HepG2 (cell line): Measurements from ENCODE around the gene EI24. TPM values are rescaled to one million over a fixed set of nuclear protein-coding genes. Genes with fewer than 3 reads are reported as not detected.

Source experiments
- ATAC-seq: fragments of 200-7000 bp; cut with Tn5 transposase; 3 replicates; pipeline ENCODE4 v1.9.1; 2020; ENCODE audit warnings: mild to moderate bottlenecking, moderate library complexity
- BruUV-seq: library from RNA; stranded (reverse); fragments of 400-500 nt; replicated peaks from 2 replicates; lab custom pipeline; 2021; lab: Mats Ljungman, UMichigan
- CTCF ChIA-PET: fragments of 300-600 bp; formaldehyde crosslinking; extraction: SDS; loops from one replicate; lab custom pipeline; 2021; ENCODE audit warnings: low total read pairs, inconsistent platforms, low intra/inter-chr PET ratio; lab: Yijun Ruan, JAX
- POLR2A ChIA-PET: fragments of 350-600 bp; sonication (Branson Sonifier 250); formaldehyde crosslinking; loops from one replicate; lab custom pipeline; 2020; ENCODE audit warnings: antibody characterized with exemption, inconsistent platforms; lab: Yijun Ruan, JAX
- DNase-seq: peaks from one replicate; pipeline ENCODE4 v3.0.0-alpha.2; 2015; ENCODE audit warnings: low spot score
- FAIRE-seq: peaks from 3 replicates; lab custom pipeline; 2011; peaks lifted over from hg19 to GRCh38; lab: Jason Lieb, UNC
- H2AFZ ChIP-seq: one replicate; pipeline ENCODE4 v1.6.1; 2011; ENCODE audit warnings: low read length, inconsistent platforms
- H3K27ac ChIP-seq: fragments of 300-600 bp; 3 replicates; pipeline ENCODE4 v1.8.0; 2011; ENCODE audit warnings: mixed run types, mild to moderate bottlenecking, mixed read lengths, low read length, inconsistent platforms; ENCODE audit not compliant: insufficient read depth; ENCODE audit errors: extremely low read length
- H3K27me3 ChIP-seq, 2 experiments: fragments of 200-600 bp in 1 of 2; 2 replicates in 1 of 2; 3 replicates in 1 of 2; pipeline versions ENCODE4 v1.6.0 to v1.8.0; 2011; ENCODE audit warnings: low read length in 2 of 2, mild to moderate bottlenecking in 2 of 2, moderate library complexity in 2 of 2, inconsistent platforms in 1 of 2; ENCODE audit not compliant: insufficient read depth in 2 of 2, control insufficient read depth in 1 of 2
- H3K36me3 ChIP-seq, 2 experiments: fragments of 200-600 bp in 1 of 2; replicated peaks in 1 of 2; 2 replicates in 1 of 2; 3 replicates in 1 of 2; pipeline versions ENCODE4 v1.5.1 to v1.8.0; 2011; ENCODE audit warnings: low read length in 2 of 2, inconsistent platforms in 1 of 2; ENCODE audit not compliant: insufficient read depth in 2 of 2, control insufficient read depth in 1 of 2
- H3K4me1 ChIP-seq: 2 replicates; pipeline ENCODE4 v1.5.1; 2012; ENCODE audit warnings: low read length, inconsistent platforms; ENCODE audit not compliant: insufficient read depth
- H3K4me2 ChIP-seq: 2 replicates; pipeline ENCODE4 v1.6.0; 2011; ENCODE audit warnings: low read depth, low read length, inconsistent platforms
- H3K4me3 ChIP-seq, 3 experiments: fragments of 200-600 bp in 1 of 3; sonication (generic), shearing (Covaris generic) in 1 of 3; replicated peaks in 1 of 3; 2 replicates each; pipeline ENCODE4 v1.5.1; 2011 to 2016; ENCODE audit warnings: low read length in 3 of 3, inconsistent platforms in 2 of 3, low read depth in 2 of 3, mild to moderate bottlenecking in 2 of 3, control low read depth in 1 of 3, mixed read lengths in 1 of 3; ENCODE audit not compliant: insufficient read depth in 1 of 3
- H3K79me2 ChIP-seq: one replicate; pipeline ENCODE4 v1.6.1; 2011; ENCODE audit warnings: low read length, inconsistent platforms; ENCODE audit not compliant: insufficient read depth
- H3K9ac ChIP-seq: 2 replicates; pipeline ENCODE4 v1.6.0; 2011; ENCODE audit warnings: mild to moderate bottlenecking, low read depth, low read length, inconsistent platforms; ENCODE audit not compliant: insufficient read depth
- H3K9me3 ChIP-seq: 2 replicates; pipeline ENCODE4 v1.5.1; 2012; ENCODE audit warnings: mild to moderate bottlenecking, low read length
- H4K20me1 ChIP-seq: 2 replicates; pipeline ENCODE4 v1.6.0; 2011; ENCODE audit warnings: inconsistent platforms, mild to moderate bottlenecking, low read length, moderate library complexity; ENCODE audit not compliant: insufficient read depth
- CEBPG ChIP-seq: IDR thresholded peaks from 2 replicates; pipeline ENCODE4 v1.6.1; 2016
- GATA4 ChIP-seq: sonication (generic); IDR thresholded peaks from 2 replicates; pipeline ENCODE4 v1.6.1; 2016; ENCODE audit warnings: antibody characterized with exemption, low read depth, borderline replicate concordance
- HMG20B ChIP-seq: conservative IDR thresholded peaks from 2 replicates; pipeline ENCODE4 v1.6.1; 2016; ENCODE audit warnings: missing genetic modification reagents, missing compliant biosample characterization
- THAP11 ChIP-seq: IDR thresholded peaks from 2 replicates; pipeline ENCODE4 v1.6.1; 2016; ENCODE audit warnings: missing biosample characterization, missing genetic modification reagents
- ZMYM4 ChIP-seq: sonication (generic); formaldehyde crosslinking; IDR thresholded peaks from 2 replicates; pipeline ENCODE4 v1.8.1; 2023; ENCODE audit warnings: mild to moderate bottlenecking, missing genetic modification reagents
- ZNF121 ChIP-seq: sonication (generic); formaldehyde crosslinking; IDR thresholded peaks from 2 replicates; pipeline ENCODE4 v1.5.0; 2020; ENCODE audit warnings: mild to moderate bottlenecking, missing genetic modification reagents
- ZNF468 ChIP-seq: sonication (generic); formaldehyde crosslinking; IDR thresholded peaks from 2 replicates; pipeline ENCODE4 v1.8.0; 2022; ENCODE audit warnings: mild to moderate bottlenecking, moderate library complexity, missing genetic modification reagents
- ZNF644 ChIP-seq: IDR thresholded peaks from 2 replicates; pipeline ENCODE4 v1.6.1; 2016; ENCODE audit warnings: low read depth
- WGBS: methylation state at CpG from one replicate; pipeline ENCODE4 v1.1.6; 2017; ENCODE audit warnings: low lambda C conversion rate; 5-methylcytosine and 5-hydroxymethylcytosine counted together
- in situ Hi-C: cut with HindIII; loops from 2 replicates; pipeline ENCODE4 v1.10.0; 2017; ENCODE audit warnings: low pct_unique_long_range_greater_than_20kb; ENCODE audit not compliant: extremely low pct_ligation_motif_present
- intact Hi-C: fragments of 100-400 bp; cut with micrococcal nuclease; formaldehyde crosslinking; loops from one replicate; pipeline ENCODE4 v1.10.0; 2022; ENCODE audit not compliant: unreplicated experiment
- polyA plus RNA-seq, 8 experiments: library from polyadenylated mRNA; depleted of rRNA in 3 of 8; stranded (reverse) in 7 of 8; unstranded in 1 of 8; fragments of >200 nt; fragmentation: Illumina TruSeq in 4 of 8; extraction: Trizol in 4 of 8; gene quantifications; 2 replicates each; pipeline versions ENCODE4 v1.2.1 to v1.2.3, GENCODE V29; 2011 to 2016; ENCODE audit warnings: low read depth in 4 of 8, missing spikeins in 1 of 8, mixed read lengths in 1 of 8; ENCODE audit not compliant: insufficient read depth in 1 of 8
- total RNA-seq, 5 experiments: library from RNA; depleted of rRNA; stranded (reverse); fragments of >200 nt; fragmentation: Illumina TruSeq; extraction: Trizol; gene quantifications; 2 replicates each; pipeline ENCODE4 v1.2.3, GENCODE V29; 2016; ENCODE audit warnings: low read depth in 1 of 5
- TF ChIP-seq, protein P1 (sequence below): sonication (generic); formaldehyde crosslinking; IDR thresholded peaks from 2 replicates; pipeline ENCODE4 v1.4.0; 2020; ENCODE audit warnings: missing genetic modification reagents, low read depth, mild to moderate bottlenecking, borderline replicate concordance
- TF ChIP-seq, protein P2 (sequence below): sonication (generic); formaldehyde crosslinking; IDR thresholded peaks from 2 replicates; pipeline ENCODE4 v1.4.0; 2020; ENCODE audit warnings: low read depth, mild to moderate bottlenecking, missing genetic modification reagents
- TF ChIP-seq, protein P3 (sequence below): sonication (generic); formaldehyde crosslinking; IDR thresholded peaks from 2 replicates; pipeline ENCODE4 v1.5.1; 2020; ENCODE audit warnings: mild to moderate bottlenecking, missing genetic modification reagents, moderate library complexity
- TF ChIP-seq, protein P4 (sequence below), 2 experiments: fragments of 450-650 bp in 1 of 2; sonication (generic) in 1 of 2; formaldehyde crosslinking; IDR thresholded peaks; 2 replicates each; pipeline versions ENCODE4 v1.5.0 to v1.8.0; 2020 to 2022; ENCODE audit warnings: mild to moderate bottlenecking in 1 of 2, missing genetic modification reagents in 1 of 2
- TF ChIP-seq, protein P5 (sequence below), 2 experiments: sonication (generic) in 1 of 2; formaldehyde crosslinking in 1 of 2; IDR thresholded peaks; 2 replicates each; pipeline versions ENCODE4 v1.5.1 to v1.6.1; 2011 to 2020; ENCODE audit warnings: borderline replicate concordance in 1 of 2, low read depth in 1 of 2, low read length in 1 of 2, mild to moderate bottlenecking in 1 of 2, missing genetic modification reagents in 1 of 2, moderate library complexity in 1 of 2

EI24 gene
- total and polyA plus RNA-seq, 2 of the 13 experiments (the other 11 are each of a cell fraction or from before 2014, with no cell fraction given): 84.7 to 126 TPM

DNA sequence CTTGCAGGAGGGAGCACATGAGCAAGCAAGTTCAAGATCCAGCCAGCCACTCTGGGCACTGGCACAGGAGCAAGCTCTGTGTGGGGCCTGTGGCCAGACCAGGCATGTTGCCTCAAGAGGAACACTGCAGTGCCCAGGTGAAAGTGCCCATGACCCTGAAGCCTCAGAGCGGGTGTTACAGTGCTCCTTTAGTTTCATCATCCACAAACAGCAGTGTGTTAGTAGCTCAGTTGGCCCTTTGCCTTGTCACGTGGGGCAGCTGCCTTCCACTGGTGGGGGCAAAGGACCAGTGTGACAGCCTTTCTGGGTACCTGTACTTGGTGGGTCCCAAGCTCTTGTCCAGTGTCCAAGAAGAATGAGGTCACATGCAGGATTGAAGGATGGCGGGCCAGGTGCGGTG is 3.0 kb upstream of the EI24 start:
- DNase-seq (no peak), ATAC-seq (no peak), FAIRE-seq (no peak)
- in situ Hi-C loops: no loop called here
- Histone ChIP-seq H3K4me1 (peaks cover 59% of the 10 kb centered on the region), H3K79me2 (peaks cover 19% of the 10 kb centered on the region), H3K9me3 (no peaks in the 10 kb centered on the region), H3K27me3 (no peaks in the 10 kb centered on the region; a peak in 1 of 5 replicates), H3K4me2 (0 out of 2 replicates have a peak overlapping the region, but pooled peaks have one; percentile 24), H4K20me1 (0 out of 2 replicates have a peak, but pooled peaks cover 5% of the 10 kb centered on the region), H3K27ac (no peak overlapping the region), H3K4me3 (no peak overlapping the region), H2AFZ (no peak overlapping the region), H3K36me3 (no peaks in the 10 kb centered on the region), H3K9ac (no peak overlapping the region)
- POLR2A ChIA-PET: interaction anchor here (0.9 to 1.3 kb wide), 2 partner anchors 12 to 26 kb away, joined by 4 to 5 read pairs; partner anchors contain the start of gene STT3A
- intact Hi-C loops: no loop called here
- WGBS: 73% methylated on average over 3 of the region's 4 CpGs
- no TSS peak for BruUV-seq
- CTCF ChIA-PET: no interaction called here
- TF ChIP-seq ZNF468 (CRISPR knock-in tag) (no peak), HMG20B (no peak), CEBPG (CRISPR knock-in tag) (peak; percentile 21; the same call in 1 of the 2 replicates), GATA4 (no peak), ZNF644 (CRISPR knock-in tag) (0 out of 2 replicates have a peak, but pooled peaks have one; percentile 13), THAP11 (CRISPR knock-in tag) (peak; percentile 30; the same call in 1 of the 2 replicates), ZNF121 (CRISPR knock-in tag) (0 out of 2 replicates have a peak, but pooled peaks have one; percentile 21), ZMYM4 (peak; percentile 23; the same call in 1 of the 2 replicates)
- TF ChIP-seq, protein P1, sequence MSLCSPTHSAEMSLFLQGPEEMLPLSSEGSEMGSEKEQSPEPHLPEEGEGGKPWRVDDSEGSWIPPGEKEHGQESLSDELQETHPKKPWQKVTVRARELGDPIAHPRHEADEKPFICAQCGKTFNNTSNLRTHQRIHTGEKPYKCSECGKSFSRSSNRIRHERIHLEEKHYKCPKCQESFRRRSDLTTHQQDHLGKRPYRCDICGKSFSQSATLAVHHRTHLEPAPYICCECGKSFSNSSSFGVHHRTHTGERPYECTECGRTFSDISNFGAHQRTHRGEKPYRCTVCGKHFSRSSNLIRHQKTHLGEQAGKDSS (CRISPR knock-in tag): peak; percentile 75
- TF ChIP-seq, protein P2, sequence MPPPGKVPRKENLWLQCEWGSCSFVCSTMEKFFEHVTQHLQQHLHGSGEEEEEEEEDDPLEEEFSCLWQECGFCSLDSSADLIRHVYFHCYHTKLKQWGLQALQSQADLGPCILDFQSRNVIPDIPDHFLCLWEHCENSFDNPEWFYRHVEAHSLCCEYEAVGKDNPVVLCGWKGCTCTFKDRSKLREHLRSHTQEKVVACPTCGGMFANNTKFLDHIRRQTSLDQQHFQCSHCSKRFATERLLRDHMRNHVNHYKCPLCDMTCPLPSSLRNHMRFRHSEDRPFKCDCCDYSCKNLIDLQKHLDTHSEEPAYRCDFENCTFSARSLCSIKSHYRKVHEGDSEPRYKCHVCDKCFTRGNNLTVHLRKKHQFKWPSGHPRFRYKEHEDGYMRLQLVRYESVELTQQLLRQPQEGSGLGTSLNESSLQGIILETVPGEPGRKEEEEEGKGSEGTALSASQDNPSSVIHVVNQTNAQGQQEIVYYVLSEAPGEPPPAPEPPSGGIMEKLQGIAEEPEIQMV (CRISPR knock-in tag): no peak
- TF ChIP-seq, protein P3, sequence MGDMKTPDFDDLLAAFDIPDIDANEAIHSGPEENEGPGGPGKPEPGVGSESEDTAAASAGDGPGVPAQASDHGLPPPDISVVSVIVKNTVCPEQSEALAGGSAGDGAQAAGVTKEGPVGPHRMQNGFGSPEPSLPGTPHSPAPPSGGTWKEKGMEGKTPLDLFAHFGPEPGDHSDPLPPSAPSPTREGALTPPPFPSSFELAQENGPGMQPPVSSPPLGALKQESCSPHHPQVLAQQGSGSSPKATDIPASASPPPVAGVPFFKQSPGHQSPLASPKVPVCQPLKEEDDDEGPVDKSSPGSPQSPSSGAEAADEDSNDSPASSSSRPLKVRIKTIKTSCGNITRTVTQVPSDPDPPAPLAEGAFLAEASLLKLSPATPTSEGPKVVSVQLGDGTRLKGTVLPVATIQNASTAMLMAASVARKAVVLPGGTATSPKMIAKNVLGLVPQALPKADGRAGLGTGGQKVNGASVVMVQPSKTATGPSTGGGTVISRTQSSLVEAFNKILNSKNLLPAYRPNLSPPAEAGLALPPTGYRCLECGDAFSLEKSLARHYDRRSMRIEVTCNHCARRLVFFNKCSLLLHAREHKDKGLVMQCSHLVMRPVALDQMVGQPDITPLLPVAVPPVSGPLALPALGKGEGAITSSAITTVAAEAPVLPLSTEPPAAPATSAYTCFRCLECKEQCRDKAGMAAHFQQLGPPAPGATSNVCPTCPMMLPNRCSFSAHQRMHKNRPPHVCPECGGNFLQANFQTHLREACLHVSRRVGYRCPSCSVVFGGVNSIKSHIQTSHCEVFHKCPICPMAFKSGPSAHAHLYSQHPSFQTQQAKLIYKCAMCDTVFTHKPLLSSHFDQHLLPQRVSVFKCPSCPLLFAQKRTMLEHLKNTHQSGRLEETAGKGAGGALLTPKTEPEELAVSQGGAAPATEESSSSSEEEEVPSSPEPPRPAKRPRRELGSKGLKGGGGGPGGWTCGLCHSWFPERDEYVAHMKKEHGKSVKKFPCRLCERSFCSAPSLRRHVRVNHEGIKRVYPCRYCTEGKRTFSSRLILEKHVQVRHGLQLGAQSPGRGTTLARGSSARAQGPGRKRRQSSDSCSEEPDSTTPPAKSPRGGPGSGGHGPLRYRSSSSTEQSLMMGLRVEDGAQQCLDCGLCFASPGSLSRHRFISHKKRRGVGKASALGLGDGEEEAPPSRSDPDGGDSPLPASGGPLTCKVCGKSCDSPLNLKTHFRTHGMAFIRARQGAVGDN (CRISPR knock-in tag): peak; percentile 17; the same call in 1 of the 2 replicates
- TF ChIP-seq, protein P4, sequence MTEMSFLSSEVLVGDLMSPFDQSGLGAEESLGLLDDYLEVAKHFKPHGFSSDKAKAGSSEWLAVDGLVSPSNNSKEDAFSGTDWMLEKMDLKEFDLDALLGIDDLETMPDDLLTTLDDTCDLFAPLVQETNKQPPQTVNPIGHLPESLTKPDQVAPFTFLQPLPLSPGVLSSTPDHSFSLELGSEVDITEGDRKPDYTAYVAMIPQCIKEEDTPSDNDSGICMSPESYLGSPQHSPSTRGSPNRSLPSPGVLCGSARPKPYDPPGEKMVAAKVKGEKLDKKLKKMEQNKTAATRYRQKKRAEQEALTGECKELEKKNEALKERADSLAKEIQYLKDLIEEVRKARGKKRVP (CRISPR knock-in tag; IDR thresholded peaks at IDR 0.05): 0 out of 4 replicates have a peak, but pooled peaks of 1 of the 2 experiments have one; percentile 67
- TF ChIP-seq, protein P5, sequence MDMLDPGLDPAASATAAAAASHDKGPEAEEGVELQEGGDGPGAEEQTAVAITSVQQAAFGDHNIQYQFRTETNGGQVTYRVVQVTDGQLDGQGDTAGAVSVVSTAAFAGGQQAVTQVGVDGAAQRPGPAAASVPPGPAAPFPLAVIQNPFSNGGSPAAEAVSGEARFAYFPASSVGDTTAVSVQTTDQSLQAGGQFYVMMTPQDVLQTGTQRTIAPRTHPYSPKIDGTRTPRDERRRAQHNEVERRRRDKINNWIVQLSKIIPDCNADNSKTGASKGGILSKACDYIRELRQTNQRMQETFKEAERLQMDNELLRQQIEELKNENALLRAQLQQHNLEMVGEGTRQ (IDR thresholded peaks at IDR 0.05; ENCODE audit: low read depth, low read length): peak; percentile 27; the same call in 1 of the 2 replicates
- TF ChIP-seq, protein P5 (CRISPR knock-in tag; IDR thresholded peaks at IDR 0.05; ENCODE audit: borderline replicate concordance): peak; percentile 65; the same call in 1 of the 2 replicates
